Renal cortical epithelial cell (primary cell): ENCODE measurements around the gene ACTL6A. TPM values are rescaled to one million over a fixed set of nuclear protein-coding genes. Genes with fewer than 3 reads are reported as not detected.
"Not testable (repeated sequence)": the region's sequence is repeated elsewhere in the genome, so short reads cannot be mapped to it uniquely, and the experiment has no call there.

ENCODE experiments used
- DNase-seq: peaks from one replicate; pipeline ENCODE4 v3.0.0-alpha.2; 2011; ENCODE audit warnings: low read depth
- total RNA-seq: library from RNA; depleted of rRNA; stranded (reverse); fragments of >200 nt; gene quantifications from 2 replicates; pipeline ENCODE4 v1.2.3, GENCODE V29; 2014

Gene ACTL6A
- 91.2 and 99.5 TPM in 2 replicates for total RNA-seq

DNA sequence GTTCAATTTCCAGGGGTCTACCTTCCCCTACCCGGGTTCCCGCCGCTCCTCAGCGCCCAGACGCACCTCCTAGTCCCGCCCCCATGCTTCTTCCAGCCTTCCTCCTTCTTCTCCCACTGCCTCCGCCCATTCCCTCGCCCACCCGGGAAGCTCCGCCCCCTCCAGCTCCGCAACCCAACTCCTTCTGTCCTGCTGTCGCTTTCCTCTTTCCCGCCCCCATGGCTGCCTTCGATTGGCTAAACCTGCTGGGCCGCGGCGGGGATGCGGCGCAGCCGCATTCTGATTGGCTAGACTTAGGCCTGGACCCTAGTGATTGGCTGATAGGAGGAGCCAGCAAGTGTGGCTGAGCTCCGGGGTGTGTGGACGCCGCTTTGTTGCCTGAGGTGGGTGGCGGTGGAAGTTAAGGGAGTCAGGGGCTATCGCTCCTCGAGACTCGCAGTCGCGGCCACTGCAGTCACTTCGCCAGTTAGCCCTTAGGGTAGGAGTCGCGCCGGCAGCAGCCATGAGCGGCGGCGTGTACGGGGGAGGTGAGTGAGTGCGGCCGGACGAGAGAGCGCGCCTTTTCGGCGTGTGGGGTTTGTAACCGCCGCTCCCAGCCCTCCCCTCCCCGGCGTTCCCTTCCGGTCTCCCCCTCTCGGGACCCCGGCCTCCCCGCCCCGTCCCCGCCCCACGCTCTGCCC lies at the start of gene ACTL6A:
Gene ACTL6A, plus strand, starts transcription at position 336 of the 680 bp plus-strand sequence. Its CDS starts 167 bp downstream, at position 503.
- peak; percentile 98 for DNase-seq

DNA sequence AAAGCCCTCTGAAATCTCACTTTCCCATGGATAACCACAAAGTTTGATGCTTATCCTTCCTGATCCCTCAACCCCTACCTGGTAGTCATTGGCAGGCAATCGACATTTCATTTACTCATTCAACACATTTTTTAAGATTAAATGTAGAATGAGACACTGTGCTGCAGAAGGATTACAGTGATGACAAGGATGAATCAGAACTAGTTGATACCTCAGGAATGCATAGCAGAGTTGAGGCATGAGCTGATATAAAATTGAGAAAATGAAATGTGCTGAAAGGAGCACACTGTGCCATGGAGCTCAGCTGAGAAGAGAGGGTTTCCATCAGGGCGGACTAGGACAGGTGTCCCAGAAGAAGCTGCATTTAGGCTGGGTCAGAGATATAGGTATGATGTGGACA lies 48.9 kb upstream of the ACTL6A start:
- DNase-seq, result no peak

DNA sequence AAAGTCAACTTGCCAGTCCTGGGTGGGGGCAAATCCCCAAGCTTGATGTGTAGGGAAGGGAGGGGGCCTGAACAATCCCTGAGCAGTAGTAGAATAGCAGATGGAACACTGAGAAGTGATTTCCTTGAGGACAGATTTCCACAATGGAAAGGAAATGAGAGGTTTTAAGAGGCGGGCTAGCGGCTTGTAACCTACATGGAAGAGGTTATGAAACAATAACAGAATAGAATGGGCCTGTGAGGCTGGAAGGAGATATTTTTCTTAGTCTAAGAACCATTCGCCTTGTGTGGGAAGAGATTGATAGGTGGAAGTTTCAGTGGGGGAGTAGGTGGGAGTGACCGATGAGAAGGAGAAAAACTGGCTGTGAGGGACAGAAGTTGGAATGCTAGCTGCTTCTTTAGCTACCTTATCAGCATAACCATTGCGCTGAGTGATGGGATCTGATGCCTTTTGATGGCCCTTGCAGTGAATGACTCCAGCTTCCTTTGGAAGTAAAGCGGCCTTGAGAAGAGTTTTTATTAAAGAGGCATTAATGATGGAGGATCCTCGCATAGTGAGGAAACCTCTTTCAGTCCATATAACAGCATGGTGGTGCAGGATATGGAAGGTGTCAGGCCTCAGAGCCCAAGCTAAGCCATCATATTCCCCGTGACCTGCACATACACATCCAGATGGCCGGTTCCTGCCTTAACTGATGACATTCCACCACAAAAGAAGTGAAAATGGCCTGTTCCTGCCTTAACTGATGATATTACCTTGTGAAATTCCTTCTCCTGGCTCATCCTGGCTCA lies 46.1 kb upstream of the ACTL6A start:
- not testable (repeated sequence) for DNase-seq

DNA sequence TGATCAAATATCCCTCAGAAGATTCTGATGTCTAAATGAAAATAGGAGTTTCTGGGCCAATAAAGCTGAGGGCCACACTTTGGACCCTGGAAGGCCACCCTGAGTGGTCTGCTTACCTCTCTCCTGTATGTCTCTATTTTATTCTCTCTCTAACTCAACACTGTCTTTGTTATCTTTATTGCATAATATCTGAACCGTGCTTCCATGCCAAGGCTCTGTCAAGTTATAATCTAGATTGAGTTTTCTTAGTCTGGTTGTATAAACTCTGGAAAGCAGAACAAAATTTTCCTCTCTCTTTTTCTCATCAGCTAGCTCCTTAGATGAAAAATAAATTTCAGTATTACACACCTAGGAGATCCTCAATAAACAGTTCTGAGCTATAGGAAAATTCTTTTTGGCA lies 36.2 kb upstream of the ACTL6A start:
- DNase-seq, result no peak

DNA sequence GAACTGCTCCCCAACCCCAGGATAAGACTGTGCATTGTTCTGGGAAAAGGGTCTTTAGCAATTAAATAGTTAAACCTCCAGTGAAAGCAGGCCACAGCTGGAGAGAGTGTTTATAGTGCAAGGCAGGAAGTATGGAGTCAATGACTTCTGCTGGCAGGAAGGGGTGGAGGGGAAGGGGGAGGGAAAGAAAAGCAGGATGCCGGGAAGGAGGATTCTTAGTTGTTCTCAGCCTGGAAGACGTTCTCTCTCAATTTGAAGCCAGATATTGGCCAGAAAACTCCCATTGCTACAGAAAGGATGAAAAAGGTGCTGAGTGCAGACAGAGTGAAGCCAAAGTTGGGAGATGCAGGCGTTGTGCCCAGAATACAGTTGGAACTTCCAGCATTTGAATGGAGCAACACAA lies 35.7 kb upstream of the ACTL6A start:
- DNase-seq, result peak; percentile 38

DNA sequence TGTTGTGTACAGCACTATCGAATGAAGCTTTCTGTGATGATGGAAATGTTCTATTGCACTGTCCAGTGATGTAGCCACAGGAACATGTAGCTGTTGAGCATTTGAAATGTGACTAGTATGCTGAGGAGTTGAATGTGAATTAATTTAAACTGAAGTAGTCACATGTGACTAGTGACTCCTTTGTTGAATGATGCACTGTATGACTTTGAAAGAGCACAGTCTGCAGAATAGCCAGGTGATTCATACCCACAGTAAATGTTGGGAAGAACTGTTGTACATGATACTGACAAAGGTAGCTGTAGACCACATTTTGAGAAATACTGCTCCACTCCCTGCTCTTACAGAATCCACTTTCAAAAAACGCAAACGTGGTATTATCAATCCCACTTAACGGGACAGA lies 34.0 kb upstream of the ACTL6A start:
- DNase-seq, result peak; percentile 76

DNA sequence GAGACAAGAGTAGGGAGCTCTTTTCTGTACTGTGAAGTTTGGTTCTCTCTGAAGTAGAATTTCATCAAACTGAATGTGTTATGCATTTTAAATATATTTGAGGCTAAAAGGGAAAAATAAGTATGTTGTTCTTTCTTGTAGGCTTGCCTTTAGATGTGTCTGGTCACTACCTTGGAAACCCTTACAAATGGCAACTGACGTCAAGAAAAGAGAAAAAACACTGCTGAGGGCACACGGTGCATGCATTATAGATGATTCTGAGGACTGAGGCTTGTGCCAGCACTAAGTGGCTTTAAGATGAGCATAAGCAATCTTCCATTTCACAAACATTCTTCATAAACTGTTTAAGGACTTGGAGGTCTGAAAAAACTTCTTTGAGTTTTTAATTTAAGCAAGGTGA lies 31.1 kb upstream of the ACTL6A start:
- no peak for DNase-seq

DNA sequence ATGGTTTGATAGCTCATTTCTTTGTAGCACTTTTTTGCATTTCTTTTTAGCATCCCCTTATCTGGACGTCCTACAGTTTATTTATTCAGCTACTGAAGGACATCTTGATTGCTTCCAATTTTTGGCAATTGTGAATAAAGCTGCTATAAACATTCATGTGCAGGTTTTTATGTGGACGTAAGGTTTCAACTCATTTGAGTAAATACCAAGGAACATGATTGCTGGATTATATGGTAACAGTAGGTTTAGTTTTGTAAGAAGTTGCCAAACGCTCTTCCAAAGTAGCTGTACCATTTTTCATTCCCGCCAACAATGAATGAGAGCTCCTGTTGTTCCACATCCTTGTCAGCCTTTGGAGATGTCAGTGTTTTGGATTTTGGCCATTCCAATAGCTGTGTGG lies 29.5 kb upstream of the ACTL6A start:
- no peak for DNase-seq

DNA sequence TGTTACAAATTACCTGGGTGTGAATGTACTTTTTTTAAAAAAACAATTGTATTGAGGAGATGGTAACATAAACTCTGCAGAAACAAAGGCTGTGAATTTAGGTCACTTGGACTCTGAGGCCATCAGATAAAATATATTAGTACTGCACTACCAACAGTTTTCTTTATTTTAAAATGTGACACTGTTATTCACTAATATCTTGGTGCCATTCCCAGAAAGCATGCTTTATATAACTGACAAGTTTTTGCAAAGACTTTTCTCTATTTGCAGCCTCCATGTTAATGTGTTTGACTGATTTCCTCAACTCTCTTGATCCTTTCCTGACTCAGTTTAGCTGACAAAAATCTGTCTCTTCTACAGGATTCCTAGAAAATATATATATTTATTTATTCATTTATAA lies 26.5 kb upstream of the ACTL6A start:
- DNase-seq, result no peak

DNA sequence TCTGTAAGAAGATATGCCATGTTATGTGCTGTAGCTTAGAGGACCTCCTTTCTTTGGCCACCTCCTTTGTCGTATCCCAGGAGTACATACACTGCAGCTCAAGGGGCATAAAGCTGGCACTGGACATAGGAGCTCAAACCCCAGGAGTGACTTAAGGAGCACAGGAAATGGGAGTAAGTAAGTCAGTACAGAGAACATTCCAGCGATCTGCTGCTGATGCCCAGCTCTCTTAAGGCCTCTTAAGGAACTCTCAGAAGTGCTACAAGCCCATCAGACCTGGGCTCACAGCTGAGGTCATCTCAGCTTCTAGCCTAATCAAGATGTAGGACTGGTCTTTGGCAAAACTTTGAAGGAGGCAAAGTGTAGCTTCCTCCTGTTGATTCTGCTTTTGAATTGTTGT lies 21.6 kb upstream of the ACTL6A start:
- DNase-seq, result no peak

DNA sequence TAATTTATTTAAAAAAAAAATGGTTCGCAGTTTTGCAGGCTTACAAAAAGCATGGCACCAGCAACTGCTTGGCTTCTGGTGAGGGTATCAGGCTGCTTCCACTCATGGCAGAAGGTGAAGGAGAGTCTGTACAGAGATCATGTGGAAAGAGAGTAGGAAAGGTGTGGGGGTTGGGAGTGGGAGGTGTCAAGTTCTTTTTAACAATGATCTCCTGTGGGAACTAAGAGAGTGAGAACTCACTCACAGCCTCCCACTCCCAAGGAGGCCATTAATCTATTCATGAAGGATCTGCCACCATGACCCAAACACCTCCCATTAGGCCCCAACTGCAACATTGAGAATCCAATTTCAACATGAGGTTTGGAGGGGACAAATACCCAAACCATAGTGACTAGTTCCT lies 21.1 kb upstream of the ACTL6A start:
- DNase-seq, result no peak

DNA sequence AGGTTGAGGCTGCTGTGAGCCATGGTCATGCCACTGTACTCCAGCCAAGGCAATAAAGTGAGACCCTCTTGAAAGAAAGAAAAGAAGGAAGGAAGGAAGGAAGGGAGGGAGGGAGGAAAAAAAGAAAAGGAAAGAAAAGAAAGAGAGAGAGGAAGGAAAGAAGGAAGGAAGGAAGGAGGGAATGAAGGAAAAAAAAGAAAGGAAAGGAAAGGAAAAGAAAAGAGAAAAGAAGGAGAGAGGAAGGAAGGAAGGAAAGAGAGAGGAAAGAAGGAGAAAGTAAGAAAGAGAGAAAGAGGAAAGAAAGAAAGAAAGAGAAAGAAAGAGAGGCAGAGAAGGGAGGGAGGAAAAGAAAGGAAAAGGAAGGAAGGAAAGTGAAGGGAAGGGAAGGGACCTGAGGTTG lies 20.4 kb upstream of the ACTL6A start:
- DNase-seq, result no peak

DNA sequence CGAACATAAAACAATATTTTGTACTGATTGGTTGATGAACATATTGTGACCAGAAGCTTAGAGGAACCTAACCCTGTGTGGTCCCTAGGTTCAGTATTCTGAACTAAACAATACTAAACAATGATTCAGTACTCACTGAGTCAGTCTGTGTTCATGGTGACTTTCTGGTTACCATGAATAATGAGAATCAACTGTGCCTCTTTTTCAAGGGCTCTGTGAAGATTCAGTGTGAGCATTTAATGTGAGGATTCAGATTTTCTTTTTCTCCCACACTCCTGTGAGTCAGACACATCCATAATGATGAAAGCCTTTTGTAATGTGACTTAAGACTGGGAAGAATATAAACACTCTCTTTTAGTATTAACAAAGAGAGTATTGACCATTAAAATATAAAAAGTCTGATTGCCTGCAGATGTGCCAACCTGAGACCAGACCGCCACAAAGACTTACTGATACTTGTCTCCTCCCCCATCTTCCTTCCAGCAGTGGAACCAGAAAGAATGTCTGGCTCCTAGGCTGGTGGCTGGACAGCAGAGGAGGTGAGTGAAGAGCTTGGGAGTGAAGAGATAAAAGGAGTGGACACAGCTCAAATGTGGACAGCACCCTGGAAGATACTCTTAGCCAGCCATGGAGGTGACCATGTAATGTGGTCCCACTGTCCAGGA lies 17.6 kb upstream of the ACTL6A start:
- DNase-seq, result peak; percentile 79

DNA sequence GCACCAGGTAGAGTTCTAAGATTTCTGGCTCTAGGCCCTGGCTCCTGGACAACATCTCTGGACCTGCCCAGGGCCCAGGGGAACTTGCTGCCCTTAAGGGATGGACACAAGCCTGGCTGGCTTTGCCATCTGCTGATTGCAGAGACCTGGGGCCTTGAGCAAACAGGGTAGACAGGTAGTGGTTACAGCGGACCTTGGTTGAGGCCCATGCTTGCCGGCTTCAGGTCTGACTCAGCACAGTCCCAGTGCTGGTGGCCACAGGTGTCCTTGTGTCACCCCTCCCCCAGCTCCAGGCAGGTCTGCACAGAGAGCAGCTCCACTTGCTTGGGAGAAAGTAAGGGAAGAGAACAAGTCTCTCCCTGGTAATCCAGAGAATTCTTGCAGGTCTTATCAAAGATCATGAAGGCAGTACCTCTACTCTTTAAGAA lies 15.9 kb upstream of the ACTL6A start:
- no peak for DNase-seq

DNA sequence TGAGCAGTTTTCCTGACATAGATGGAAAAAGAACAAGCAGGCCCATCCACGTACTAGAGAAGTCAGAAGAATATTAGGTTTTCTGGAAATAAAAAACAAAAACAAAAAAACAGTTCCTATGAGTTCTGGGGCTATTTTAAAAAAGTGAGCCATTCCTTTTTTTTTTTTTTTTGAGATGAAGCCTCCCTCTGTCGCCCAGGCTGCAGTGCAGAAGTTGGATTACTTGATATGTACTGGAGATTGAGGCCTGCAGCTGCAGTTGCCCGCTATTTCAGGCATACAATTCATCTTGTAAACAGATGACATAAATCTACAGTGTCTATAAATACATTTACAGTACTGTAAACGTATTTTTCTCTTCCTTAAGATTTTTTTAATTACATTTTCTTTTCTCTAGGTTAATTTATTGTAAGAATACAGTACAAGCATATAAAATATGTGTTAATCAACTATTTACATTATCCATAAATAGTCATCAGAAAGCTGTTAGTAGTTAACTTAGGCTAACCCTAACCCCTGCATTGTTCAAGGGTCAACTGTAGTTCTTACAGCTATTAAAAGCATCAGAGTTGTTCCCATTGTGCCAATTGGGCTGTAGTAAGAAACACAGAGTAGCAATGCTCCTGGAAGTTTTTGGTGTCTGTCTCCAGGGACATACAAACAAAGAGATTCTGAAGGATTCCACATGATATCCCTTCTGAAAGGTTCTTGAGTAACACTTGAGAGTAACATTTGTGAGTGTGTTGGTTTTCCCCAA lies 11.2 kb upstream of the ACTL6A start:
- no peak for DNase-seq

DNA sequence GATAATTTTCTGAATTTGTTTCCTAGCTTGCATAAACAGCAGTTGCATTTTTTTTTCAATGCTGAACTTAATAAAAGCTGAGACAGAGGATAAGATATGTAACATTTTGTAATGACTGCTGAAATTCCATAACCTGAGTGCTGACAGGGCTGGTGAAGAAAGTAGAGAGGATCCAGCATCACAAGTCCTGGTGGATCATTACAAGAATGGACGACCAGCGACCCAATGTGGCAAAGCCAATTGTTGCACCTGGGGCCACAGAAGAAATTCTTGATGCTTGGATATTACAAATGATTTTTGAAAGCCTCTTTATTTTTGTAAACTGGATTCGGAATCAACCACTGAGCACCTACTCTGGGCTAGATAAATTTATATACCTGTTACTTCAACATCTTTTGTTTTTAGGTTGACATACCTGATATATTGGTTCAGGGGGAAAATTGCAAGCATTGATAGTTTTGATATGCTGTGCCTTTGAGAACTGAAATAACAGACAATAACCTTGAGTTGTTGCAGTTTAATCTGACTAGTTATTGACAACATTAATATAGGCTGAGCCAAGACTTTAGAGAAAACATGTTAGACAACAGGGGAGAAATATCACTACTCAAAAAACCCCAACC lies 3.9 kb upstream of the ACTL6A start:
- peak; percentile 58 for DNase-seq

DNA sequence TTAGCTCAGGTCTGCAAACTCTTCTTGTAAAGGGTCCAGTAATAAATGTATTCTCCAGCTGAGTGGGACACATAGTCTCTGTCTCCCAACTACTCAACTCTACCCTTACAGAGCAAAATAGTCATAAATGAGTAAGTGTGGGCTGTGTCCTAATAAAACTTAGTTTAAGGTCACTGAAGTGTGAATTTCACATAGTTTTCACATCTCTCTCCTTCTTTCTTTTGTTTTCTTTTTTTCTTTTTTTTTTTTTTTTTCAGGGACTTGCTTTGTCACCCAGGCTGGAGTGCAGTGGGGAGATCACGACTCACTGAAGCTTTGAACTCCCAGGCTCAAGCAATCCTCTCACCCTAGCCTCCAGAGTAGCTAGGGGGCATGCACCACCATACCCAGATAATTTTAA lies 1.9 kb upstream of the ACTL6A start:
- peak; percentile 65 for DNase-seq

DNA sequence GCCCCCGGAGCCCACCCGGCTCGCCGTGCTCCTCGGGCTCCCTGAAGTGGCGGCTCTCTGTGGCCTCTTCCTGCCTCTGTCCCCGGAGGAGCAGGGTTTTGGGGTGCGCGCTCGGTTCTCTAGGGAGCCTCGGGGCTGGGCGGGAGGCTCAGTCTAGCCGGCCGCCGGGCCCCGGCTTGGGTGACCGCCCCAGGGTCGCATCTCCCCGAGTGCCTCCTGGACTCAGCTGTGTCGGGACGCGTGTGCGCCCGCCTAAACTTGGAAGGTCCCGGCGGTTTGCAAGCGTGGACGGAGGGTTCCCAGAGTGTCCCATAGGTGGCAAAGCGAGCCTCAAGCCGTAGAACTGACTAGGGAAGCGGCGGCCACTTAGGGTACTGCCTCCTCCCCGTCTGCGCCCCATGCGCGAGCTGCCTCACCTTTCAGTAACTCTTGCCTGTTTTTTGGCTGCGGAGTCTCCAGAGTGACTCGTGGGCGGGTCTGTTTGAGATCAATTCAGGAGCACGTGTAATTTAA lies 601 bp downstream of the ACTL6A start:
- peak; percentile 60 for DNase-seq

DNA sequence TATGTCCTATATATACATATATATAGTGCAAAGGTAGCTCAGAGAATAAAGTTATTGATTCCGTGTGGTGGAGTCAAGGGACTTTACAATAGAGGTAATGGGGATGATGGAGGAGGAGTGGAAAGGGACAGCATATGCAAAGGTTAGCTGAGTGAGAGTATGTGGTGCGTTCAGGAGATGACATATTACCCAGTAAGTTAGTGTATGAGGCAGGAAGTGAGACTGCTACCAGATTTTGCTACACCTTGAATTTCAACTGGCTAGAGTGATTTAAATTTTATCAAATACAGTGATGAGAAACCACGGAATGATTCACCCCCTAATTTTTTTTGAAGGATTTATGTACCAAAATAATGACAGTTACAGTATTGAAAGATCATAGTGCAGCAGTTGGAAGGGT lies 2.8 kb downstream of the ACTL6A start:
- DNase-seq, result no peak

DNA sequence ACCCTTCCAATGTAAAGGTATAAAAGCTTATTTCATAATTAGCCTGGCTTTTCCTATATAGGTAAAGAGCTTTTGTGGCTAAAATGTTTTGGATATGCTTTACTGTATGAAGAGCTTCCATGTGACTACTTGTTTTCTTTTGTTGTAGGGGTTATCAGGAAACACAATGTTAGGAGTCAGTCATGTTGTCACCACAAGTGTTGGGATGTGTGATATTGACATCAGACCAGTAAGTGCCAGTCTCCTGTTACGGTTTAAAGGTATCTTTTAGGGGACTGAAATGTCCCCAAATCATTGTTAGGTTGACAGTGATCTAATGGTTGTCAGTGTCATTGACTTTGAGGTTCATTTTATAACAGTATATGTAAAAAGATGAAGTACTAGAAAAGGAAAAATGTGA lies 18.3 kb downstream of the ACTL6A start:
- no peak for DNase-seq

DNA sequence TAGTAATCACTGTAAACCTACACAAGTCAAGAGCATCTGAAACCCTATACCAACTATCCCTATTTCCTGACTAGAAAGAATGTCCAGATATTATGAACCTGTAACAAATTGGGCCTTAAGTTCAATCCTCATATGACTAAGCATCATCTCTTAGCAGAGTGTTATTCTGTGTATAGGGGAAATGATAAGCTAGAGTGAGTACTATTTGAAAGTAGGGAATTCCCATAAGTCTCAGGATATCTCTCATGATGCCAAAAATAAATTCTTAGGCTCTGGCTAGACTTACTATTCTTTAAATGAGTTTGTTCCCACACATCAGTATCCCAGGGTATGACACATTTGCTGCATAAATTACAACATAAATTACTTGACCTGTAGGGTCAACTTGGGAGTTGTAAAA lies 26.4 kb downstream of the ACTL6A start:
- DNase-seq, result peak; percentile 44
